Esophagus muscularis mucosa (tissue), 3 donors: ENCODE data around the gene SCN3A.

ENCODE experiments used
- CTCF ChIP-seq, 3 experiments: fragments of 200-600 bp in 2 of 3; fragments of 450-650 bp in 1 of 3; sonication (generic) in 2 of 3; IDR thresholded peaks; one replicate each; pipeline ENCODE4 v1.5.1; 2017 to 2019; ENCODE audit warnings: antibody characterized with exemption in 3 of 3, mild to moderate bottlenecking in 2 of 3, moderate library complexity in 1 of 3
- POLR2A ChIP-seq: fragments of 450-650 bp; IDR thresholded peaks from one replicate; pipeline ENCODE4 v1.6.1; 2017; ENCODE audit warnings: antibody characterized with exemption, moderate library complexity, mild to moderate bottlenecking, low read depth
- POLR2AphosphoS5 ChIP-seq, 2 donors: sonication (generic); formaldehyde crosslinking; IDR thresholded peaks; one replicate each; pipeline ENCODE4 v1.6.1; 2017; ENCODE audit warnings: antibody characterized with exemption in 2 of 2

- TF ChIP-seq CTCF (IDR thresholded peaks at IDR 0.05) (no peak), POLR2A (no peak), POLR2AphosphoS5 (IDR thresholded peaks at IDR 0.05) (no peak)
These were observed 41.4 kb upstream of the SCN3A start for GRCh38 chr2:165245081-165245793.
